Adrenal gland (tissue), 5 donors: ENCODE measurements around the gene MGAT1.

Experiments used
- POLR2A ChIP-seq, 2 donors: fragments of 450-650 bp; IDR thresholded peaks; one replicate each; pipeline ENCODE4 v1.6.1; 2017; ENCODE audit warnings: antibody characterized with exemption in 2 of 2, mild to moderate bottlenecking in 2 of 2, moderate library complexity in 1 of 2
- TF ChIP-seq, protein P1 (sequence below), 6 experiments: fragments of 450-650 bp in 4 of 6; fragments of 200-600 bp in 2 of 6; sonication (generic) in 1 of 6; IDR thresholded peaks; 1 replicate in 5 of 6; 2 replicates in 1 of 6; pipeline versions ENCODE4 v1.5.1 to v1.8.0; 2016 to 2021; ENCODE audit warnings: antibody characterized with exemption in 6 of 6, mild to moderate bottlenecking in 2 of 6, moderate library complexity in 1 of 6
- donor health status: DM: no; HTN: no; CAD: no.

DNA sequence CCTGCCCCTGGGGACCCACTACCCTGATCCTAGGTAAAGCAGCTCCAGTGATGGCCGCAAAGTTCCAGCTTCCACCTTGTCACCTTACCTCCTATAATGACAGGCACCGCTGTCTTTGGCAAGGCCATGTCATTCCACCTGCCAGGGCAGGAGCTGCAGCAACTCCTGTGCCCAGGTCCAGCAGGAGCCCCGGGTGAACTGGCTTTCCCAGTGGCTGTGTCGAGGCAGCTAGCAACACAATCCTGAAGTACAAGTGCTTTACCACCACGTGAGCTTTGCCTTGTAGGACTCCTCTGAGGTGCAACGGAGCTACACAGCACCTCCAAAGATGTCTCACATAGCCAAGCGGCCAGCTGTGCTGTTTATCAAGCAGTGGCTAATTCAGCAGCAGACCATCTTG, 20.7 kb upstream of the MGAT1 start:
- TF ChIP-seq, protein P1, sequence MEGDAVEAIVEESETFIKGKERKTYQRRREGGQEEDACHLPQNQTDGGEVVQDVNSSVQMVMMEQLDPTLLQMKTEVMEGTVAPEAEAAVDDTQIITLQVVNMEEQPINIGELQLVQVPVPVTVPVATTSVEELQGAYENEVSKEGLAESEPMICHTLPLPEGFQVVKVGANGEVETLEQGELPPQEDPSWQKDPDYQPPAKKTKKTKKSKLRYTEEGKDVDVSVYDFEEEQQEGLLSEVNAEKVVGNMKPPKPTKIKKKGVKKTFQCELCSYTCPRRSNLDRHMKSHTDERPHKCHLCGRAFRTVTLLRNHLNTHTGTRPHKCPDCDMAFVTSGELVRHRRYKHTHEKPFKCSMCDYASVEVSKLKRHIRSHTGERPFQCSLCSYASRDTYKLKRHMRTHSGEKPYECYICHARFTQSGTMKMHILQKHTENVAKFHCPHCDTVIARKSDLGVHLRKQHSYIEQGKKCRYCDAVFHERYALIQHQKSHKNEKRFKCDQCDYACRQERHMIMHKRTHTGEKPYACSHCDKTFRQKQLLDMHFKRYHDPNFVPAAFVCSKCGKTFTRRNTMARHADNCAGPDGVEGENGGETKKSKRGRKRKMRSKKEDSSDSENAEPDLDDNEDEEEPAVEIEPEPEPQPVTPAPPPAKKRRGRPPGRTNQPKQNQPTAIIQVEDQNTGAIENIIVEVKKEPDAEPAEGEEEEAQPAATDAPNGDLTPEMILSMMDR (IDR thresholded peaks at IDR 0.05) = no peak
- TF ChIP-seq POLR2A (IDR thresholded peaks at IDR 0.05) = no peak
